Activated CD8-positive, alpha-beta memory T cell treated with anti-CD3 and anti-CD28 coated beads for 48 hours (primary cell): ENCODE results near the gene OVCA2.
A peak's percentile ranks its signal among the peaks of the same experiment; 100 is the strongest.

Experiments used
- DNase-seq, 3 experiments: peaks; one replicate each; pipeline ENCODE4 v3.0.0-alpha.2; 2020; ENCODE audit warnings: low read depth in 2 of 3, low spot score in 2 of 3

Gene OVCA2

GRCh38 chr17:2030779-2031163 is 11.1 kb upstream of the OVCA2 start:
- DNase-seq: no peak

GRCh38 chr17:2033153-2033552 is 8.7 kb upstream of the OVCA2 start:
- DNase-seq: no peak

GRCh38 chr17:2034157-2034556 is 7.7 kb upstream of the OVCA2 start:
- no peak for DNase-seq

GRCh38 chr17:2034806-2035540 is 6.8 kb upstream of the OVCA2 start:
- no peak for DNase-seq

GRCh38 chr17:2035541-2036488 is 6.0 kb upstream of the OVCA2 start:
- DNase-seq: no peak

- DNase-seq: no peak
Measured at GRCh38 chr17:2037155-2037554, 4.7 kb upstream of the OVCA2 start.

GRCh38 chr17:2040219-2040827 is 1.5 kb upstream of the OVCA2 start:
- DNase-seq: no peak

GRCh38 chr17:2040942-2041560 is 771 bp upstream of the OVCA2 start:
- no peak for DNase-seq

- DNase-seq: no peak
Measured at GRCh38 chr17:2042390-2042847, 597 bp downstream of the OVCA2 start.

GRCh38 chr17:2042933-2043332 is 1.1 kb downstream of the OVCA2 start:
- DNase-seq: no peak

GRCh38 chr17:2043785-2044184 is 2.0 kb downstream of the OVCA2 start:
- DNase-seq: no peak

- DNase-seq: no peak
Measured at GRCh38 chr17:2044263-2044894, 2.6 kb downstream of the OVCA2 start.

GRCh38 chr17:2047590-2047989 is 5.8 kb downstream of the OVCA2 start:
- DNase-seq: no peak

- no peak for DNase-seq
Measured at GRCh38 chr17:2048805-2049204, 7.0 kb downstream of the OVCA2 start.

GRCh38 chr17:2049333-2050299 is 7.8 kb downstream of the OVCA2 start:
- DNase-seq: peak in 2 of 3 experiments; percentile 80 to 81

- DNase-seq: peak in 1 of 3 experiments; percentile 67
Measured at GRCh38 chr17:2050300-2051060, 8.7 kb downstream of the OVCA2 start.

- no peak for DNase-seq
Measured at GRCh38 chr17:2051061-2051932, 9.5 kb downstream of the OVCA2 start.
